OCI-LY3 (cell line): ENCODE data around the gene DIPK1A.

Experiments used
- H2AFZ ChIP-seq: fragments of 200-600, 300-600 bp; shearing (Covaris generic); 2 replicates; pipeline ENCODE4 v1.6.0; 2014; ENCODE audit warnings: antibody characterized with exemption, low read depth, low read length
- H3K27ac ChIP-seq: fragments of 200-600, 300-600 bp; sonication (generic); 2 replicates; pipeline ENCODE4 v1.5.1; 2014; ENCODE audit warnings: mild to moderate bottlenecking, low read length, moderate library complexity, mixed read lengths
- H3K27me3 ChIP-seq: fragments of 200-600, 300-600 bp; sonication (generic); 2 replicates; pipeline ENCODE4 v1.6.1; 2014; ENCODE audit warnings: low read depth, low read length, mixed read lengths
- H3K36me3 ChIP-seq: fragments of 200-600, 300-600 bp; sonication (generic); replicated peaks from 2 replicates; pipeline ENCODE3; 2014; ENCODE audit warnings: low read depth, low read length, mixed read lengths
- H3K4me1 ChIP-seq: fragments of 300-600, 200-600 bp; sonication (generic); 2 replicates; pipeline ENCODE4 v1.6.1; 2014; ENCODE audit warnings: low read length, mixed read lengths
- H3K4me2 ChIP-seq: fragments of 200-600, 300-600 bp; sonication (generic); 2 replicates; pipeline ENCODE4 v1.6.1; 2014; ENCODE audit warnings: low read length, mixed read lengths
- H3K4me3 ChIP-seq: fragments of 300-600, 200-600 bp; sonication (generic); 2 replicates; pipeline ENCODE4 v1.5.1; 2014; ENCODE audit warnings: antibody characterized with exemption, mild to moderate bottlenecking, low read length, moderate library complexity
- H3K79me2 ChIP-seq: fragments of 300-600, 200-600 bp; shearing (Covaris generic); 2 replicates; pipeline ENCODE4 v1.6.1; 2014; ENCODE audit warnings: mild to moderate bottlenecking, low read length, mixed read lengths
- H3K9ac ChIP-seq: fragments of 300-600, 200-600 bp; shearing (Covaris generic); 2 replicates; pipeline ENCODE4 v1.6.0; 2014; ENCODE audit warnings: mild to moderate bottlenecking, low read length, moderate library complexity
- H3K9me3 ChIP-seq: fragments of 200-600, 300-600 bp; shearing (Covaris generic); 2 replicates; pipeline ENCODE4 v1.6.1; 2014; ENCODE audit warnings: low read length, mixed read lengths; ENCODE audit not compliant: insufficient read depth
- H4K20me1 ChIP-seq: fragments of 200-600, 300-600 bp; sonication (generic); 2 replicates; pipeline ENCODE4 v1.6.1; 2016; ENCODE audit warnings: low read length, mixed read lengths; ENCODE audit not compliant: insufficient read depth
- EZH2phosphoT487 ChIP-seq: fragments of 200-600 bp; shearing (Covaris generic); IDR thresholded peaks from 2 replicates; pipeline ENCODE4 v1.6.1; 2018; ENCODE audit warnings: antibody characterized with exemption, mixed run types, low read depth
- TF ChIP-seq, protein P1 (sequence below): fragments of 200-600, 300-600 bp; sonication (generic); IDR thresholded peaks from 2 replicates; pipeline ENCODE4 v1.5.1; 2014; ENCODE audit warnings: antibody characterized with exemption, low read length, low read depth

DIPK1A gene

DNA sequence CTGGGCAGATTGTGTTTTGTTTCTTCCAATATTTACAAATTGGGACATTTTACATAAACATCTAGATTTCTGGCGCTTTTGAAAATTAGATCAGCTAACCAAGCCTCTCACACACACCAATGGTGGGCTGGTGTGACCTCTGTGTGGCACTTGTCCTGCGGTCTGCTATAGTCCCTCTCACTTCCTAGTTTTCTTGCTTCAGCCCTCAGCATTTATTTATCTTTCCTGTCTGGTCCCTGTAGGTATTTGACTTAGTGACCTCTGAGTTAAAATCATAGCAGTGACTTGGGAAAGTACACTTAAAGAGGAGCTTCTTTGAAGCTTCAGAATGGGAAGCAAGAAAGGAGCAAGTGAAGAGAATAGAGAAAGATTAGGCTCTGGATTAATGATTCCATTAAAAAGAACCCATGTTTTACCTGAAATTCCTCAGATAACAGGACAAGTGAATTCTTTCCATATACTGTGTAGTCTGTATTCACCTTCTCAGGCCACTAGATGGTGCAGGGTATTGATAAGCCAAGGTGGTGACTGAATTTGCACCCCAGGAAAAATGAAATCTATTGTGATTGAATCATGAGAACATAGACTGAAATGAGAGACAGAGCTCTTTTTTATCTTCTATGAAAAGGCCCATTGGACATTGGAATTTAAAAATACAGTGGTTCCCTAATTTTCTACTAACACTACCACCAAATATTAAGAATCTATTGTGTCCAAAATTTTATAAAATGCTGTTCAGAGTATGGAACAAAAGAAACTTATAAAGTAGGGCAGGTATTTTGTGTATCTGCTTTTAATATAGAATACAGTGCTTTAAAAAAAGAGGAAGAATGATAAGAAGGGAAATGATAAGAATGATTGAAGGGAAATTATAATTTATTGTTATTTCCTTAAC lies 7.1 kb upstream of the DIPK1A start:
- H3K4me2 ChIP-seq, result peak overlapping the region; percentile 61
- H2AFZ ChIP-seq, result peak overlapping the region; percentile 60
- H3K4me1 ChIP-seq, result peaks cover 77% of the 10 kb centered on the region
- no peaks in the 10 kb centered on the region for H3K27me3 ChIP-seq
- no peak overlapping the region; the same call in 1 of the 2 replicates for H3K4me3 ChIP-seq
- no peaks in the 10 kb centered on the region for H3K9me3 ChIP-seq
- H3K27ac ChIP-seq, result peak overlapping the region; percentile 45
- no peaks in the 10 kb centered on the region for H4K20me1 ChIP-seq
- H3K79me2 ChIP-seq, result no peaks in the 10 kb centered on the region
- TF ChIP-seq, protein P1, sequence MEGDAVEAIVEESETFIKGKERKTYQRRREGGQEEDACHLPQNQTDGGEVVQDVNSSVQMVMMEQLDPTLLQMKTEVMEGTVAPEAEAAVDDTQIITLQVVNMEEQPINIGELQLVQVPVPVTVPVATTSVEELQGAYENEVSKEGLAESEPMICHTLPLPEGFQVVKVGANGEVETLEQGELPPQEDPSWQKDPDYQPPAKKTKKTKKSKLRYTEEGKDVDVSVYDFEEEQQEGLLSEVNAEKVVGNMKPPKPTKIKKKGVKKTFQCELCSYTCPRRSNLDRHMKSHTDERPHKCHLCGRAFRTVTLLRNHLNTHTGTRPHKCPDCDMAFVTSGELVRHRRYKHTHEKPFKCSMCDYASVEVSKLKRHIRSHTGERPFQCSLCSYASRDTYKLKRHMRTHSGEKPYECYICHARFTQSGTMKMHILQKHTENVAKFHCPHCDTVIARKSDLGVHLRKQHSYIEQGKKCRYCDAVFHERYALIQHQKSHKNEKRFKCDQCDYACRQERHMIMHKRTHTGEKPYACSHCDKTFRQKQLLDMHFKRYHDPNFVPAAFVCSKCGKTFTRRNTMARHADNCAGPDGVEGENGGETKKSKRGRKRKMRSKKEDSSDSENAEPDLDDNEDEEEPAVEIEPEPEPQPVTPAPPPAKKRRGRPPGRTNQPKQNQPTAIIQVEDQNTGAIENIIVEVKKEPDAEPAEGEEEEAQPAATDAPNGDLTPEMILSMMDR, result peak; percentile 80
- TF ChIP-seq EZH2phosphoT487, result no peak
- H3K36me3 ChIP-seq, result no peaks in the 10 kb centered on the region
- peak overlapping the region; percentile 33 for H3K9ac ChIP-seq

DNA sequence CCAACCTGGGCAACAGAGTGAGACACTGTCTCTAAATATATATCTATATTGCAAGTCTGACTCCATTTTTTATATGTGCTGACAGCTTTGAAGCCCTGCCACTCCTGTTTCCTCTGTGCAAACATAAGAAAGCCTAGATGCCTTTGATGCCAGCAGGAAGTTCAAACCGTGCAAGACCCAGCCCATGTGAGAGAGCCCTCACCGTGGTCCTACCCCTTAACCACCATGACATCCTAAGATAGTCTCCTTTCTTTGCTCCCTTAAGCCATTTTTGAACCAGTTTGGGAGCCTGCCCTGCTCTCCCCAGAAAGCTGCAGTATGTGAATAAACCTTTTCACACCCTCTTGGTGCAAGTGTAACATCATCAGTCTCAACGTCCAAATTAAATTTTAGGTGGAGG lies 3.7 kb upstream of the DIPK1A start:
- Histone ChIP-seq H3K27me3 (no peaks in the 10 kb centered on the region), H2AFZ (no peak overlapping the region), H3K9me3 (no peaks in the 10 kb centered on the region), H3K4me3 (no peak overlapping the region), H3K4me1 (peaks cover 55% of the 10 kb centered on the region), H3K36me3 (no peaks in the 10 kb centered on the region), H3K9ac (no peak overlapping the region), H4K20me1 (peaks cover 2% of the 10 kb centered on the region; the same call in 1 of the 2 replicates), H3K4me2 (no peak overlapping the region), H3K27ac (no peak overlapping the region), H3K79me2 (peaks cover 17% of the 10 kb centered on the region)
- no peak for TF ChIP-seq EZH2phosphoT487
- TF ChIP-seq, protein P1, result no peak

DNA sequence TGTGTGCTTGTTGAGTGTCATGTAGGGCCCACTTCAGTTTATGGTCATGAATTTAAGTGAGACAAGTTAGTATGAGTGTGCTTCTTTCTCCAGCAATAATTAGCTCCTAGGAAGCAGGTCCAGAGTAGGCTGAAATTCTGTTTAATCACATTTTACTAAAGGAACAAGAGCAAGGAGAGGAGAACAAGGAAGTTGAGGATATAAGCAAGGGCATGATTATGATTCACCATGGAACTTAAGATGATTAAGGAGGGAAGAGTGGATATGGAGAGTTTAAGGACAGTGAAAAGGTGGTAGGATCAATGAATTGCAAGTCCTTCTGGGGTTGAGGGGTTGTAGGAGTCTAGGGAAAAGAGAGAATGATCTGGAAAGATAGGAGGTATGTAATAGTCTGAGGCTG lies 3.1 kb upstream of the DIPK1A start:
- peak overlapping the region; percentile 100; the same call in 1 of the 2 replicates for H3K27ac ChIP-seq
- peak overlapping the region; percentile 92; the same call in 1 of the 2 replicates for H3K9ac ChIP-seq
- peaks cover 3% of the 10 kb centered on the region; the same call in 1 of the 2 replicates for H4K20me1 ChIP-seq
- peak overlapping the region; percentile 98; the same call in 1 of the 2 replicates for H3K4me2 ChIP-seq
- peaks cover 24% of the 10 kb centered on the region for H3K79me2 ChIP-seq
- H3K27me3 ChIP-seq, result no peaks in the 10 kb centered on the region
- H3K4me1 ChIP-seq, result peaks cover 50% of the 10 kb centered on the region
- no peak overlapping the region for H2AFZ ChIP-seq
- H3K36me3 ChIP-seq, result no peaks in the 10 kb centered on the region
- no peaks in the 10 kb centered on the region for H3K9me3 ChIP-seq
- H3K4me3 ChIP-seq, result no peak overlapping the region
- TF ChIP-seq, protein P1, result no peak
- no peak for TF ChIP-seq EZH2phosphoT487

DNA sequence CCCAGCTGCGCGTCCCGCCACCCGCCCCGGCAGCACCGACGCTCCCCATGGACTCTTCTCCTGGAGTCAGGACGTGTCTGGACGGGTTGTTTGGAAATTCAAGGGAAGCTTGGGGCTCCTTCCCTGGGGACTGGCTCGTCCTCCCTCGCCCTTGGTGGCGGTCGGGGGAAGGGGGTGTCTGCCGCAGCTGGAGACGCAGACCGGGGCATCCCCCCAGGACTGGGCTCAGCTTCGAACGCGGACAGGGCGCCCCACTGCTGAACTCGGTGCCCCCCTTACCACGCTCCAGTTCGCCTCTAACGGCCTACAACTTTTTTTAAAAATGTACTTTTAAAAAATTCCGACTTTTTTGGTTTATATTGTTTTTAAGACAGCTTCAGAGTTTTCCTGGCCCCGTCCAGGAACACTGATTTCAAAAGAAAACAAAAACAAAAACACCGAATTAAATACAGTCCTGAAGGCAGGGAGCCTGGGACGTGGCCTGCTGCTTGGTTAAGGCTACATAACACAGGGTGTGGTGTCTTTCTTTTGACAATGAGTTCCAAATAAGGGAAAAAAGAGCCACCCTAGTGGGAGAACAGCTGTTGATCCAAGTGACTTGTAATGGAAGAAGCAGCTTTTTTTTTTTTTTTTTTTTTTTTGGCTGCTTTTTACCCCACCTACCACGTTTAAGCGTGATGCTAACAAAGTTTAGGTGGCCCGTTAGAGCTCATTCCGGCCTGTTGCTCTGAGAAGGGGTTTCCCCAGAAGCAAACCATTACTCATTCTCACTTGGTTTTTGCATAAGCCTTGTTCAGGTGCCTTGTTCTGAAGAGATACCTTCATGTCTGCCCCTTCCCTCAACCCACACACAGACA lies 862 bp upstream of the DIPK1A start:
- Histone ChIP-seq H3K4me3 (peak overlapping the region; percentile 99), H3K9ac (peak overlapping the region; percentile 98), H3K27ac (peak overlapping the region; percentile 100), H3K36me3 (no peaks in the 10 kb centered on the region), H3K27me3 (no peaks in the 10 kb centered on the region), H3K9me3 (no peaks in the 10 kb centered on the region), H3K79me2 (peaks cover 46% of the 10 kb centered on the region), H2AFZ (no peak overlapping the region), H4K20me1 (peaks cover 14% of the 10 kb centered on the region), H3K4me1 (peaks cover 36% of the 10 kb centered on the region), H3K4me2 (peak overlapping the region; percentile 98)
- TF ChIP-seq, protein P1, result no peak
- no peak for TF ChIP-seq EZH2phosphoT487
